HG03139 (cell line): ENCODE results near the gene OR52B6.
"Not testable (repeated sequence)": the region's sequence is repeated elsewhere in the genome, so short reads cannot be mapped to it uniquely, and the experiment has no call there.

Experiments
- ATAC-seq: cut with Tn5 transposase; IDR thresholded peaks from one replicate; pipeline ENCODE4 v1.9.1; 2021; ENCODE audit not compliant: unreplicated experiment

Gene OR52B6

GRCh38 chr11:5593146-5593545 is 12.5 kb downstream of the OR52B6 start:
- no peak for ATAC-seq

GRCh38 chr11:5596607-5597201 is 16.0 kb downstream of the OR52B6 start, which contains the start of gene TRIM6:
Gene TRIM6, plus strand, starts transcription at chr11:5596637. Its CDS starts 261 bp downstream, at chr11:5596898.
- ATAC-seq, result peak; percentile 37

- no peak for ATAC-seq
These were observed 17.3 kb downstream of the OR52B6 start for GRCh38 chr11:5597953-5598352.

GRCh38 chr11:5600374-5600851 is 19.7 kb downstream of the OR52B6 start:
- ATAC-seq, result peak; percentile 76

- ATAC-seq, result not testable (repeated sequence)
These were observed 22.1 kb downstream of the OR52B6 start for GRCh38 chr11:5602791-5603190.

GRCh38 chr11:5603326-5603725 is 22.6 kb downstream of the OR52B6 start:
- no peak for ATAC-seq

- no peak for ATAC-seq
These were observed 24.2 kb downstream of the OR52B6 start for GRCh38 chr11:5604896-5605295.

GRCh38 chr11:5605849-5606248 is 25.2 kb downstream of the OR52B6 start:
- no peak for ATAC-seq

GRCh38 chr11:5608808-5609207 is 28.1 kb downstream of the OR52B6 start:
- ATAC-seq, result no peak

- no peak for ATAC-seq
These were observed 29.8 kb downstream of the OR52B6 start for GRCh38 chr11:5610446-5610845.

- no peak for ATAC-seq
These were observed 30.9 kb downstream of the OR52B6 start for GRCh38 chr11:5611627-5612026.

GRCh38 chr11:5618807-5619206 is 38.1 kb downstream of the OR52B6 start:
- ATAC-seq, result no peak

GRCh38 chr11:5620651-5621521 is 40.2 kb downstream of the OR52B6 start:
- ATAC-seq, result no peak

GRCh38 chr11:5621580-5621979 is 40.9 kb downstream of the OR52B6 start:
- ATAC-seq, result no peak

- ATAC-seq, result no peak
These were observed 42.1 kb downstream of the OR52B6 start for GRCh38 chr11:5622802-5623201.

GRCh38 chr11:5624489-5625279 is 44.0 kb downstream of the OR52B6 start, which contains the start of gene TRIM34:
Gene TRIM34, plus strand, starts transcription at chr11:5625001. Its CDS starts 7,331 bp downstream, at chr11:5632332.
- ATAC-seq, result peak; percentile 97

GRCh38 chr11:5625281-5625680 is 44.6 kb downstream of the OR52B6 start:
- no peak for ATAC-seq

- ATAC-seq, result no peak
These were observed 45.5 kb downstream of the OR52B6 start for GRCh38 chr11:5626196-5626595.

GRCh38 chr11:5631417-5631816 is 50.7 kb downstream of the OR52B6 start:
- no peak for ATAC-seq
